NCI-H2227 (cell line): ENCODE data around the gene ARPC5.
"Not testable (repeated sequence)": the region's sequence is repeated elsewhere in the genome, so short reads cannot be mapped to it uniquely, and the experiment has no call there.

ENCODE experiments used
- DNase-seq: peaks from one replicate; lab custom pipeline; 2025; ENCODE audit not compliant: unreplicated experiment; lab: John Stamatoyannopoulos, UW

Gene ARPC5

GRCh38 chr1:183635606-183636333, at the start of gene ARPC5:
Gene ARPC5, minus strand, starts transcription at chr1:183635783. Its CDS starts 124 bp downstream, at chr1:183635659.
- DNase-seq: peak; percentile 98

- DNase-seq: peak; percentile 14
These were observed 49.6 kb upstream of the ARPC5 start for GRCh38 chr1:183685112-183685713.

GRCh38 chr1:183679363-183679762, 43.8 kb upstream of the ARPC5 start:
- not testable (repeated sequence) for DNase-seq

GRCh38 chr1:183678819-183679218, 43.2 kb upstream of the ARPC5 start:
- DNase-seq: no peak

- DNase-seq: no peak
These were observed 41.1 kb upstream of the ARPC5 start for GRCh38 chr1:183676586-183677189.

- DNase-seq: no peak
These were observed 40.5 kb upstream of the ARPC5 start for GRCh38 chr1:183675883-183676585.

- DNase-seq: no peak
These were observed 39.8 kb upstream of the ARPC5 start for GRCh38 chr1:183675381-183675780.

GRCh38 chr1:183674886-183675285, 39.3 kb upstream of the ARPC5 start:
- no peak for DNase-seq

- no peak for DNase-seq
These were observed 38.8 kb upstream of the ARPC5 start for GRCh38 chr1:183674339-183674738.

GRCh38 chr1:183673605-183674323, 38.2 kb upstream of the ARPC5 start:
- no peak for DNase-seq

GRCh38 chr1:183670169-183670568, 34.6 kb upstream of the ARPC5 start:
- no peak for DNase-seq

- DNase-seq: no peak
These were observed 20.8 kb upstream of the ARPC5 start for GRCh38 chr1:183656355-183656754.

GRCh38 chr1:183655562-183656075, 20.0 kb upstream of the ARPC5 start:
- peak; percentile 84 for DNase-seq

GRCh38 chr1:183654706-183655105, 19.1 kb upstream of the ARPC5 start:
- no peak for DNase-seq

- DNase-seq: no peak
These were observed 18.4 kb upstream of the ARPC5 start for GRCh38 chr1:183653876-183654451.

GRCh38 chr1:183653462-183653794, 17.8 kb upstream of the ARPC5 start:
- no peak for DNase-seq

- no peak for DNase-seq
These were observed 17.2 kb upstream of the ARPC5 start, which contains the start of gene APOBEC4 for GRCh38 chr1:183652547-183653461. Gene APOBEC4, minus strand, starts transcription at chr1:183653316. Its CDS starts 4,535 bp downstream, at chr1:183648781.

- DNase-seq: no peak
These were observed 16.5 kb upstream of the ARPC5 start for GRCh38 chr1:183652107-183652506.

GRCh38 chr1:183651612-183652011, 16.0 kb upstream of the ARPC5 start:
- no peak for DNase-seq
